ENCODE data around the gene RGPD8.

The RGPD8 gene

GRCh38 chr2:112433480-112433879, at the start of gene RGPD8:
Gene RGPD8, minus strand, starts transcription at chr2:112433645. Its CDS starts 192 bp downstream, at chr2:112433453.
- peak within 1 kb of the TSS; percentile 60 for H3K4me3 ChIP-seq (ENCODE audit: low read depth, low read length)
- TF ChIP-seq CTCF (IDR thresholded peaks at IDR 0.05; ENCODE audit: borderline replicate concordance, insufficient read depth, low read depth, low read length) = peak; percentile 59; the same call in 1 of the 2 replicates

GRCh38 chr2:112483042-112483473, 49.6 kb upstream of the RGPD8 start:
- no peak for TF ChIP-seq CTCF (IDR thresholded peaks at IDR 0.05; ENCODE audit: borderline replicate concordance, insufficient read depth, low read depth, low read length)
- H3K4me3 ChIP-seq (ENCODE audit: low read depth, low read length) = peak overlapping the region; percentile 72

GRCh38 chr2:112482309-112483041, 49.0 kb upstream of the RGPD8 start:
- peak overlapping the region; percentile 72 for H3K4me3 ChIP-seq (ENCODE audit: low read depth, low read length)
- no peak for TF ChIP-seq CTCF (IDR thresholded peaks at IDR 0.05; ENCODE audit: borderline replicate concordance, insufficient read depth, low read depth, low read length)

- peak within 1 kb of the TSS; percentile 72 for H3K4me3 ChIP-seq (ENCODE audit: low read depth, low read length)
- TF ChIP-seq CTCF (IDR thresholded peaks at IDR 0.05; ENCODE audit: borderline replicate concordance, insufficient read depth, low read depth, low read length) = no peak
These were observed 48.2 kb upstream of the RGPD8 start, which contains the start of gene TTL for GRCh38 chr2:112481528-112482233. Gene TTL, plus strand, starts transcription at chr2:112482156. Its CDS starts 189 bp downstream, at chr2:112482345.

GRCh38 chr2:112481050-112481527, 47.6 kb upstream of the RGPD8 start:
- TF ChIP-seq CTCF (IDR thresholded peaks at IDR 0.05; ENCODE audit: borderline replicate concordance, insufficient read depth, low read depth, low read length) = peak; percentile 95
- H3K4me3 ChIP-seq (ENCODE audit: low read depth, low read length) = peak overlapping the region; percentile 72

GRCh38 chr2:112480530-112481049, 47.1 kb upstream of the RGPD8 start:
- peak overlapping the region; percentile 72 for H3K4me3 ChIP-seq (ENCODE audit: low read depth, low read length)
- peak; percentile 27; the same call in 1 of the 2 replicates for TF ChIP-seq CTCF (IDR thresholded peaks at IDR 0.05; ENCODE audit: borderline replicate concordance, insufficient read depth, low read depth, low read length)

All from GM12875 (cell line).